H9 (cell line): ENCODE data around the gene PSMD1. TPM values are rescaled to one million over a fixed set of nuclear protein-coding genes. Genes with fewer than 3 reads are reported as not detected.

Experiments
- DNase-seq: peaks from one replicate; pipeline ENCODE4 v3.0.0-alpha.2; 2017
- H2AFZ ChIP-seq: one replicate; pipeline ENCODE4 v1.6.1; 2013; ENCODE audit warnings: mild to moderate bottlenecking, low read length, control low read depth, moderate library complexity
- H2AK5ac ChIP-seq: 2 replicates; pipeline ENCODE4 v1.6.1; 2013; ENCODE audit warnings: low read length, control low read depth, mixed read lengths; ENCODE audit not compliant: insufficient read length
- H2BK120ac ChIP-seq: one replicate; pipeline ENCODE4 v1.6.1; 2013; ENCODE audit warnings: low read depth, mild to moderate bottlenecking, low read length, control low read depth, inconsistent platforms; ENCODE audit not compliant: poor library complexity, severe bottlenecking
- H2BK12ac ChIP-seq: 2 replicates; pipeline ENCODE4 v1.6.1; 2013; ENCODE audit warnings: low read length, control low read depth, mixed read lengths, low read depth; ENCODE audit not compliant: insufficient read length
- H2BK15ac ChIP-seq: 2 replicates; pipeline ENCODE4 v1.6.1; 2013; ENCODE audit warnings: low read depth, low read length, control low read depth
- H2BK20ac ChIP-seq: one replicate; pipeline ENCODE4 v1.6.1; 2013; ENCODE audit warnings: low read depth, mild to moderate bottlenecking, low read length, control low read depth, inconsistent platforms; ENCODE audit not compliant: poor library complexity, severe bottlenecking
- H2BK5ac ChIP-seq: 2 replicates; pipeline ENCODE4 v1.6.1; 2013; ENCODE audit warnings: low read length, control low read depth, mixed read lengths; ENCODE audit not compliant: insufficient read length
- H3K14ac ChIP-seq: 2 replicates; pipeline ENCODE4 v1.6.1; 2013; ENCODE audit warnings: low read length, control low read depth; ENCODE audit not compliant: insufficient read depth
- H3K18ac ChIP-seq: 2 replicates; pipeline ENCODE4 v1.6.1; 2013; ENCODE audit warnings: low read depth, mild to moderate bottlenecking, mixed read lengths, low read length, control low read depth; ENCODE audit not compliant: insufficient read length
- H3K23ac ChIP-seq: 2 replicates; pipeline ENCODE4 v1.6.1; 2013; ENCODE audit warnings: low read length, control low read depth, mixed read lengths, low read depth; ENCODE audit not compliant: insufficient read length
- H3K23me2 ChIP-seq: 2 replicates; pipeline ENCODE4 v1.6.1; 2013; ENCODE audit warnings: low read depth, mild to moderate bottlenecking, mixed read lengths, low read length, control low read depth; ENCODE audit not compliant: insufficient read length, poor library complexity, severe bottlenecking
- H3K27ac ChIP-seq: 2 replicates; pipeline ENCODE4 v1.5.1; 2013; ENCODE audit warnings: low read length, control low read depth, mixed read lengths, low read depth; ENCODE audit not compliant: insufficient read length
- H3K27me3 ChIP-seq: 2 replicates; pipeline ENCODE4 v1.6.1; 2013; ENCODE audit warnings: low read length, control low read depth, inconsistent platforms; ENCODE audit not compliant: insufficient read depth
- H3K4ac ChIP-seq: 2 replicates; pipeline ENCODE4 v1.6.1; 2013; ENCODE audit warnings: low read depth, mild to moderate bottlenecking, control low read depth, inconsistent platforms, low read length, moderate library complexity
- H3K4me1 ChIP-seq: 2 replicates; pipeline ENCODE4 v1.6.1; 2013; ENCODE audit warnings: low read length, control low read depth, inconsistent platforms; ENCODE audit not compliant: insufficient read depth
- H3K4me2 ChIP-seq: 2 replicates; pipeline ENCODE4 v1.6.1; 2013; ENCODE audit warnings: low read length, control low read depth, mixed read lengths; ENCODE audit not compliant: insufficient read length, insufficient read depth
- H3K56ac ChIP-seq: 2 replicates; pipeline ENCODE4 v1.6.1; 2013; ENCODE audit warnings: low read depth, mild to moderate bottlenecking, mixed read lengths, low read length, control low read depth; ENCODE audit not compliant: insufficient read length
- H3K79me1 ChIP-seq: 2 replicates; pipeline ENCODE4 v1.6.1; 2013; ENCODE audit warnings: low read depth, mild to moderate bottlenecking, moderate library complexity, low read length, control low read depth, inconsistent platforms; ENCODE audit not compliant: insufficient read depth, poor library complexity, severe bottlenecking
- H3K79me2 ChIP-seq: 2 replicates; pipeline ENCODE4 v1.6.1; 2013; ENCODE audit warnings: low read length, control low read depth, inconsistent platforms; ENCODE audit not compliant: insufficient read depth
- H3K9ac ChIP-seq: 2 replicates; pipeline ENCODE4 v1.6.1; 2013; ENCODE audit warnings: low read length, control low read depth, mixed read lengths; ENCODE audit not compliant: insufficient read length; ENCODE audit errors: extremely low read depth
- H3K9me3 ChIP-seq: one replicate; pipeline ENCODE4 v1.6.1; 2013; ENCODE audit warnings: low read depth, low read length, inconsistent platforms; ENCODE audit not compliant: control insufficient read depth
- H3T11ph ChIP-seq: one replicate; pipeline ENCODE4 v1.6.1; 2013; ENCODE audit warnings: mild to moderate bottlenecking, low read length, control low read depth, inconsistent platforms
- H4K20me1 ChIP-seq: one replicate; pipeline ENCODE4 v1.6.1; 2013; ENCODE audit not compliant: control insufficient read depth, insufficient read length, insufficient read depth
- H4K5ac ChIP-seq: 2 replicates; pipeline ENCODE4 v1.6.1; 2013; ENCODE audit warnings: low read depth, mild to moderate bottlenecking, mixed read lengths, low read length, control low read depth; ENCODE audit not compliant: insufficient read length
- H4K8ac ChIP-seq: replicated peaks from 2 replicates; pipeline ENCODE4 v1.6.1; 2013; ENCODE audit warnings: low read length, control low read depth, mixed read lengths, low read depth; ENCODE audit not compliant: insufficient read length
- H4K91ac ChIP-seq: 2 replicates; pipeline ENCODE4 v1.6.1; 2013; ENCODE audit warnings: low read depth, mild to moderate bottlenecking, moderate library complexity, mixed read lengths, low read length, control low read depth; ENCODE audit not compliant: insufficient read length
- H3K27ac Mint-ChIP-seq, 3 experiments: 2 replicates in 2 of 3; 3 replicates in 1 of 3; pipeline ENCODE4 v1.8.0; 2020 to 2021; ENCODE audit warnings: mixed read lengths in 3 of 3, mild to moderate bottlenecking in 1 of 3, moderate library complexity in 1 of 3
- H3K27me3 Mint-ChIP-seq: 2 replicates; pipeline ENCODE4 v1.8.0; 2021; ENCODE audit warnings: low read depth, mild to moderate bottlenecking, moderate library complexity, mixed read lengths
- H3K36me3 Mint-ChIP-seq, 3 experiments: 2 replicates in 2 of 3; 3 replicates in 1 of 3; pipeline ENCODE4 v1.8.0; 2020 to 2021; ENCODE audit warnings: low read depth in 3 of 3, mixed read lengths in 3 of 3; ENCODE audit not compliant: insufficient read depth in 1 of 3
- H3K4me1 Mint-ChIP-seq, 2 experiments: 2 replicates each; pipeline ENCODE4 v1.8.0; 2020; ENCODE audit warnings: mixed read lengths in 2 of 2
- H3K4me3 Mint-ChIP-seq, 2 experiments: 2 replicates in 1 of 2; 3 replicates in 1 of 2; pipeline ENCODE4 v1.8.0; 2020 to 2021; ENCODE audit warnings: mild to moderate bottlenecking in 2 of 2, mixed read lengths in 2 of 2, moderate library complexity in 1 of 2
- H3K9me3 Mint-ChIP-seq, 2 experiments: 2 replicates in 1 of 2; 3 replicates in 1 of 2; pipeline ENCODE4 v1.8.0; 2020; ENCODE audit warnings: mild to moderate bottlenecking in 2 of 2, mixed read lengths in 2 of 2, moderate library complexity in 1 of 2
- CTCF ChIP-seq: fragments of 200-600 bp; sonication (generic); conservative IDR thresholded peaks from 3 replicates; pipeline ENCODE4 v1.8.0; 2021; ENCODE audit warnings: antibody characterized with exemption, mild to moderate bottlenecking
- WGBS: extraction: QIAGEN DNeasy Blood & Tissue Kit; methylation state at CpG from one replicate; pipeline ENCODE4 v1.1.7; 2013; ENCODE audit warnings: missing lambda C conversion rate, low lambda C conversion rate, mixed read lengths; ENCODE audit not compliant: insufficient read length; ENCODE audit errors: extremely low coverage; 5-methylcytosine and 5-hydroxymethylcytosine counted together
- total RNA-seq: library from RNA; stranded (reverse); gene quantifications from 2 replicates; pipeline ENCODE4 v1.2.1, GENCODE V29; 2021

The PSMD1 gene
- total RNA-seq, 1 experiment from 2014 or later, result 166 TPM

- Histone ChIP-seq H3K79me1 (no peaks in the 10 kb centered on the region), H3K4ac (no peak overlapping the region), H2BK15ac (no peak overlapping the region), H3K4me2 (no peak overlapping the region), H2AK5ac (no peak overlapping the region), H4K20me1 (no peaks in the 10 kb centered on the region), H4K91ac (no peak overlapping the region), H4K5ac (no peak overlapping the region), H3K56ac (no peak overlapping the region), H3T11ph (no peak overlapping the region), H4K8ac (no peak overlapping the region), H2BK12ac (no peak overlapping the region), H3K27me3 (no peaks in the 10 kb centered on the region), H3K23me2 (no peaks in the 10 kb centered on the region), H2BK5ac (no peak overlapping the region), H3K9me3 (no peaks in the 10 kb centered on the region), H3K4me1 (peaks cover 4% of the 10 kb centered on the region; the same call in 1 of the 2 replicates), H3K79me2 (no peaks in the 10 kb centered on the region), H2BK20ac (no peak overlapping the region), H3K27ac (no peak overlapping the region), H3K9ac (no peak overlapping the region), H3K14ac (no peak overlapping the region), H2AFZ (no peak overlapping the region), H3K23ac (no peak overlapping the region), H2BK120ac (no peak overlapping the region), H3K18ac (no peak overlapping the region)
- Mint-ChIP-seq H3K4me1 (peaks cover 14 to 17% of the 10 kb centered on the region in 2 experiments), H3K36me3 (peaks cover 12 to 27% (median 13%) of the 10 kb centered on the region in 3 experiments; a peak in 6 of 7 replicates), H3K27ac (peak overlapping the region in 2 of 3 experiments; percentile 21 to 27; a peak in 2 of 7 replicates), H3K27me3 (no peaks in the 10 kb centered on the region), H3K4me3 (no peak overlapping the region), H3K9me3 (no peaks in the 10 kb centered on the region)
- WGBS, result no CpG with 5 or more reads among the region's 2 CpGs
- DNase-seq, result no peak
- TF ChIP-seq CTCF, result no peak
Observed at GRCh38 chr2:231176066-231176465, 119.4 kb downstream of the PSMD1 start.
